Inflammatory macrophage treated with lipopolysaccharide for 4 hours (primary cell): ENCODE data around the gene NCS1.

Experiments
- DNase-seq: peaks from one replicate; pipeline ENCODE4 v3.0.0-alpha.2; 2020

The NCS1 gene

GRCh38 chr9:130149031-130149430 is 23.2 kb upstream of the NCS1 start:
- DNase-seq, result no peak

DNA sequence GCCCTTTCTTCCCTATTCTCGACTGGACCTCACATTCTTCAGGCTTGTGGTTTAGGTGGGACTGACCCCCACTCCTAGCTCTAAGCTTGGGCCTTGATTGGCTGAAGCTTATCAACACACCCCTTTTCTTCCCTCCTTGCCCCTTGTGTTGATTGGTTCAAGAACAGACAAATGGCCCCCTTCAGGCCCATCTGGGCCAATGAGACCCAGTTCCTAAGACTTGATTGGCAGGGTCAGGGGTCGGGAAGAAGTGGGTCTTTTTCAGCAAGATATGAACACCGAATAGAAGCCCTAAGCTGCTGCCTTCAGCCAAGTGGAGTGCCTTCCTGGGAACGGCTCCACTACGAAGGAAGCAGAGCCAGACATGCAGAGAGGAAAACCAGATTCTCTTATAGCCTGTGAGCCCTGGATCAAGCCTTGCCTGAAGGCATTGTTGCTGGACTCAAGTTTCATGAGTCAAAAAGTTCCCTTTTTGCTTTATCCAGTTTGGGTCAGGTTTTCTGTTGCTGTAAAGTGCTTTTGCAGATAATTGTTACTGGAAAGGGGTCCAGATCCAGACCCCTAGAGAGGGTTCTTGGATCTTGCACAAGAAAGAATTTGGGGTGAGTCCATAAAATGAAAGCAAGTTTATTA is 22.4 kb upstream of the NCS1 start:
- DNase-seq, result no peak

GRCh38 chr9:130150779-130151382 is 21.3 kb upstream of the NCS1 start:
- no peak for DNase-seq

DNA sequence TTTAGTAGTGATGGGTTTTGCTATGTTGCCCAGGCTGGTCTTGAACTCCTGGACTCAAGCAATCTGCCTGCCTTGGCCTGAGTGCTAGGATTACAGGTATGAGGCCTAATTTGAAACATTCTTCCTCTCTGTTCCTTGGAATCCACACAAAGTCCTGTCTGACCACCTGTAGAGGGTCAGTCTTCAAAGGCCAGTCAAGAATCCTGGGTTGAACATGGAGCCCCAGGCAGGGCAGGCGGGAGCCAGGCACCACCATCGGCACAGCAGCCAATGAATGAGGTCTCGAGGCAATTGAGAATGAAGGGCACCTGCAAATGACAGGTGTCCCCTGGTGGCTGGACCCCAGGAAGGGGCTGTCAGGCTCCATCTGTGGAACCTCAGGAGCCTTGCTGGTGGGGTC is 17.4 kb upstream of the NCS1 start:
- no peak for DNase-seq

DNA sequence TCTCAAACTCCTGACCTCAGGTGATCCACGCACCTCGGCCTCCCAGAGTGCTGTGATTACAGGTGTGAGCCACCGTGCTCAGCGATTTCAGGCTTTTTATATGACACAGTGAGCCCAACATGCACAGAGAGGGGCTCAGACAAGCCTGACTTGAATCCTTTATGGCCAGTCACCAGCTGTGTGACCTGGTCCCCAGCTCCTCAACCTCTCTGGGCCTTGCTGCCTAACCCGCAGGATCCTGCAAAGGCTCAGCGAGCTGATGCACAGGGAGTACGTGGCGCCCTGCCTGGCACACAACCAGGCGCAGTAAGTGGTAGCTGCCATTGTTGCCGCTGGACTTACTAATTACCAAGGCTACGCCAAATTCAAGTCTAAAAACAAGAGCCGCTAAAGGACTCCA is 16.6 kb upstream of the NCS1 start:
- no peak for DNase-seq

GRCh38 chr9:130156672-130157071 is 15.5 kb upstream of the NCS1 start:
- no peak for DNase-seq

DNA sequence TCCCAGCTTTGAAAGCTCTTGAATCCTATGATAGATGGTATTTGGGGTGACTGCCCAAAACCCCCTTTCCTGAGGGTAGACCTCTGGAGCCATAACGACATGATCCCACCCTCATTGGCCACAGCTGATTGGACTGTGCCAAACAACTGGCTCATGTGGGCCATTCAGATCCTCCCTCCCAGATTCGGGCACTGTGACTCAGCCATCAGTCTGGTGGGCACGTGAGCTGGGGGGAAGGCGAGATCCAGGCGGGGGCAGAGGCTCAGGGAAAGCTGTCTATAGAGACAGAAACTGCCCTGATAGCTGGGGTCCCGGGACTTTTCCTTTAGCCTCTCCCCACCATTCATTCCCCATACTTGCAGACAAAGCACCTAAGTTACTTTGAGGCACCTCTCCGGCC is 15.1 kb upstream of the NCS1 start:
- DNase-seq, result no peak

- DNase-seq, result no peak
These were observed 14.2 kb upstream of the NCS1 start for GRCh38 chr9:130158001-130158400.

DNA sequence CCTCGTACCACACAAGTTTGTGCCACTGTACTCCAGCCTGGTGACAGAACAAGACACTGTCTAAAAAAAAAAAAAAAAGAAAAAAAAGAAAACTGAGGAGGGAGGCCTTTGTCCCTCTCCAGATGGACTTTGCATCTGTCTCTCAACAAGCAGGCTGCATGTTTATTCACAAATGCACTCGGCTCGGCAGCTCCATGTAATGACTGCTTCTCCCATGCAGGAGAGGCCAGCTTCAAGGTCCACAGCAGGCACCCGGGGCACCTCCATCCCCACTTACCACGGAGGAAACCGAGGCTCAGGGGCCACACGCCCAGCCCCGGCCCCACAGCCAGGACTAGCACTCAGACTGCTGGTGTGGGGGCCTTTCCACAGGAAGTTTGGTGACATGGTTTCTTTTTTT is 13.1 kb upstream of the NCS1 start:
- DNase-seq, result no peak

GRCh38 chr9:130159915-130160670 is 12.1 kb upstream of the NCS1 start:
- DNase-seq, result no peak

- DNase-seq, result no peak
These were observed 11.2 kb upstream of the NCS1 start for GRCh38 chr9:130160862-130161470.

DNA sequence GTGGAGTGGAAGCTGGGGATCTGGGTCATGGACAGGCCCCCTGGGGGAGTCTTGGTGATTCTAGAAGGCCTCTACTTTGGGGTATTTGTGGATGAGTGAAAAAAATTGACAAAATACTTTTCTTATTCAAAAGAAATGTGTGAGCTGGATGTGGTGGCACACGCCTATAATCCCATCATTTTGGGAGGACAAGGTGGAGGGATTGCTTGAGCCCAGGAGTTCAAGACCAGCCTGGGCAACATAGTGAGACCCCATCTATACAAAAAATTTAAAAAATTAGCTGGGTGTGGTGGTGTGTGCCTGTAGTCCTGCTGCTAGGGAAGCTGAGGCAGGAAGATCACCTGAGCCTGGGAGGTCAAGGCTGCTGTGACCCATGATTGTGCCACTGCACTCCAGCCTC is 6.6 kb upstream of the NCS1 start:
- no peak for DNase-seq

- DNase-seq, result no peak
These were observed 5.8 kb upstream of the NCS1 start for GRCh38 chr9:130166399-130166798.

GRCh38 chr9:130167927-130168326 is 4.3 kb upstream of the NCS1 start:
- DNase-seq, result no peak

DNA sequence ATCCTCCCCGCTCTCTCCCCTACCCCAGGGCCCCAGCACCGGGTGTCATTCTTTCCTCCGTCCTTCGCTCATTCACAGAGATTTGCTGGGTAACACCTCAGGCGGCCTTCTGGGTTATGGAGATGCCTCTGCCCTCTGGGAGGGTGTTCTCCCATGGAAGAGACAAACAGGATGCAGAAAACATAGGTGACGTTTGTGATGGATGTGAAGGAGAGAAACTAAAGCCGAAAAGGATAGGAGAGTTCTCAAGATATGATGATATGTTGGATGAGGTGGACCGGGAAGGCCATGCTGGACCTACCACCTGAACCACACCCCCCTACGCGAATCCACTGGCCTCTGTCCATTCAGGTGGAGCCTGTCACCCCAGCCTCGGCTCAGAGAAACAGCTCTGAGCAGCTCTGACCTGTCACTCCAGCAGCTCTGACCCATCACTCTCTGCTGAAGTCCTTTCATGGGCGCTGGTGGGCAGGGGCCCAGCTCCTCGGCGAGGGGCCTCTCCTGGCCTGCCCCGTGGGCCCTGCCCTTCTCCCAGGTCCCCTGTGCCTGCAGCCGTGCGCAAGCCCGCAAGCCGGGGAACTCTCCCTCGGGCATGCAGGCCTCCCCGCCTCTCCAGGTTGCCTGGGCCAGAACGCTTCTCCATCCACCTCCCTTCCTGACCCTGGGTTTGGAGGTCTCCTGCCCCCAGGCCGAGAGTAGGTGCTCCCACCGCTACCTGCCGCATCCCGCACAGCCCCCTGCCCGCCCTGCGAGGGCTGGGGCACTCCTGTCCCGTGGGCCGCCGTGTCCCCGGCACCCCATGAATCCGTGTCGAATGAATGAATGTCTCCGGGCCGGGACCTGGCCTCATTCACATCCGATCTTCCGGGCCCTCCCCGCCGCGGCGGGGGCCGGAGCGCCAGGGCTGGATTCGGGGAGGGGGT is 717 bp upstream of the NCS1 start:
- no peak for DNase-seq

GRCh38 chr9:130172858-130173665 is 858 bp downstream of the NCS1 start:
- DNase-seq, result peak; percentile 65

DNA sequence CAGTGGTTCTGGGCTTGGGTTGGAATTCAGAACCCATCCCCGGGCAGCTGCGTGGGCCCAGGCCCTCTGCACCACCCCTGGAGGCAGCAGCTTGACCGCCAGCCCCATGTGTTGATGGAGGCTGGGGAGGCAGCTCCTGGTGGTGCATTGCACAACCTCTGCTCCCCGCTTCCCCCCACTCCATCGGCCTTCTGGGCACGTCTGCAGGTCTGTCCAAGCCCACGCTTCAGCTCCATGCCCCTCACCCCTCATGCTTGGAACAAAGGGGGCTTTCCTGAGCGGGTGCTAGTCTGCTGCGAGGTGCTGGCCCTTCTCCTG is 1.4 kb downstream of the NCS1 start:
- no peak for DNase-seq

DNA sequence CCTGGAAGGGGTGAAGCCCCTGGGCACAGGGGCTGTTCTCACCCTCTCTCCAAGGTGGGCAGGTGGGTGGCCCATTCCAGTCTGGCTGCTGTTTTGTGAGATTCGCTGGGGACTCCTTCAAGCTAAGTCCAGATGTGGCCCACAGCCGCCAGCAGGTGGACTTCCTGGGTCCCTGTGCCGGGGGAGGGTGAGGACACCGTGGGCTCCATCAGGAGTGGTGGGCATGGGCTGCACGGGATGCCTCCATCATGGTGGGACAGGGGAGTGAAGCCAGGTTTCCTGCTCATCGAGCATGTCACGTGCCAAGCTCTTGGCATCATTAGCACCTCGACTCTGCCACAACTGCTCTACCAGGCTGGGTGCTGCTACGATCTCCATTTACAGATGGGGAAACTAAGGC is 1.8 kb downstream of the NCS1 start:
- DNase-seq, result no peak

GRCh38 chr9:130174920-130175321 is 2.7 kb downstream of the NCS1 start:
- DNase-seq, result no peak

DNA sequence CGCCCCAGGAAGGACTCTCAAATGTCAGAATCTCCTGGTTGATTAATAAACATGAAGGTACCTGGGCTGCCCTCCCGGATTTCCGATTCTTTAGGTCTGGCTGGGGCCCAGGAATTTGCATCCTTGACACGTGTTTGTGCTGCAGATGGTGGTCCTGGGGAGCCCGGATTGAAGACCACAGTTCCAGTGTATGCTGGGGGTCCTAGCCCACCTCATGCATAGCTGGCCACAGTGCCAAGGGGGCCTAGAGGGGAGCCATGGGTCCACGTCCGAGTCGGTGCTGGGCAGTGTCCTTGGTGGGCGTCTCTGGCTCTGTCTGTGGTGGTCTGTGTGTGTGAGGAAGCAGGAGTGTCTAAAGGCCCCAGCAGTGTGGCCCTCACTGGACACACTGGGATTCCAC is 3.2 kb downstream of the NCS1 start:
- no peak for DNase-seq

DNA sequence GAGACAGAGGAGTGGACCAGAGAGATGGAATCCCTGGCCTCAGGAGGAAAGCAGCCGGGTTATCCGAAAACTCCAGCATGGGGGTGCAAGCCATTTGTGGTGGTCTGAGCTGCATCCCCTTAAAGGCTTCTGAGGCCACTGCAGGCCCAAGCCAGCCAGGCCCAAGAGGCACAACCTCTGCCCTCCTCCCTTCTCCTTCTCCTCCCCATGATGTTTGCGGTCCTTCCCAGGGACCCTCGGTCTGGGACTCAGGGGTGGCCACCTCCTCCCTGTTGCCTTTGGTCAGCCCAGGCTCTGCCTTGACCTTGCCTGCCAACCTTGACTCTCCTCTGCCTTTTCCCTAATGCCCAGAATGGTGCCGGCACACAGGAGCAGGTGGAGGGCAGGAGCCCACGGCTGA is 4.6 kb downstream of the NCS1 start:
- no peak for DNase-seq
